ENCODE measurements around the gene CD28. TPM values are rescaled to one million over a fixed set of nuclear protein-coding genes. Genes with fewer than 3 reads are reported as not detected.
"Not testable (repeated sequence)": the region's sequence is repeated elsewhere in the genome, so short reads cannot be mapped to it uniquely, and the experiment has no call there.

The CD28 gene
- total and polyA plus RNA-seq, 9 of the 15 experiments (the other 6 are each of a cell fraction or from before 2014, with no cell fraction given): 0.01 to 0.11 TPM; not detected in 7

GRCh38 chr2:203697190-203697589, 9.2 kb upstream of the CD28 start:
- Histone ChIP-seq H3K27ac (ENCODE audit: extremely low read depth, low read depth, low read length) (no peak overlapping the region), H3K4me1 (replicated peaks in 1 of 2; ENCODE audit: control insufficient read depth in 2 of 2, insufficient read depth in 2 of 2, low read length in 2 of 2) (no peaks in the 10 kb centered on the region), H4K20me1 (replicated peaks; ENCODE audit: control insufficient read depth, insufficient read depth, low read length) (no peaks in the 10 kb centered on the region), H3K4me3 (no peak overlapping the region), H3K79me2 (ENCODE audit: control insufficient read depth, insufficient read depth, low read length) (no peaks in the 10 kb centered on the region), H2AFZ (ENCODE audit: low read depth, low read length) (no peak overlapping the region), H3K36me3 (ENCODE audit: control insufficient read depth, insufficient read depth, low read length) (no peaks in the 10 kb centered on the region), H3K4me2 (ENCODE audit: insufficient read depth, low read length) (no peak overlapping the region), H3K9me3 (replicated peaks; ENCODE audit: control insufficient read depth, insufficient read depth, low read depth, low read length) (no peaks in the 10 kb centered on the region), H3K27me3 (ENCODE audit: control insufficient read depth in 2 of 2, insufficient read depth in 2 of 2, low read length in 2 of 2) (no peaks in the 10 kb centered on the region), H3K9me1 (ENCODE audit: control insufficient read depth, insufficient read depth, low read length) (no peaks in the 10 kb centered on the region), H3K9ac (ENCODE audit: insufficient read depth in 1 of 2, low read depth in 2 of 2, low read length in 2 of 2) (no peak overlapping the region)
- no TSS peak for BruUV-seq (replicated peaks)
- in situ Hi-C loops (cut with MboI): no loop called here
- no peak for DNase-seq (ENCODE audit: extremely low read depth in 1 of 4, low spot score in 3 of 4)
- POLR2A ChIA-PET: no interaction called here
- no peak for FAIRE-seq
- no peak for TF ChIP-seq ZNF41 (CRISPR knock-in tag; conservative IDR thresholded peaks at IDR 0.05)
- no peak for ATAC-seq
- intact Hi-C loops (cut with micrococcal nuclease): no loop called here
- 14% methylated on average over 1 of the region's 1 CpG for WGBS (ENCODE audit: insufficient coverage, low coverage, missing lambda C conversion rate)
- CTCF ChIA-PET (ENCODE audit: low intra/inter-chr PET ratio): no interaction called here

- H3K36me3 ChIP-seq (ENCODE audit: control insufficient read depth, insufficient read depth, low read length); H4K20me1 ChIP-seq (replicated peaks; ENCODE audit: control insufficient read depth, insufficient read depth, low read length); H3K9ac ChIP-seq (ENCODE audit: insufficient read depth in 1 of 2, low read depth in 2 of 2, low read length in 2 of 2); FAIRE-seq; in situ Hi-C loops (cut with MboI); H3K4me1 ChIP-seq (replicated peaks in 1 of 2; ENCODE audit: control insufficient read depth in 2 of 2, insufficient read depth in 2 of 2, low read length in 2 of 2); H3K9me1 ChIP-seq (ENCODE audit: control insufficient read depth, insufficient read depth, low read length); DNase-seq (ENCODE audit: extremely low read depth in 1 of 4, low spot score in 3 of 4); ATAC-seq; H3K4me2 ChIP-seq (ENCODE audit: insufficient read depth, low read length); H3K27ac ChIP-seq (ENCODE audit: extremely low read depth, low read depth, low read length); H3K27me3 ChIP-seq (ENCODE audit: control insufficient read depth in 2 of 2, insufficient read depth in 2 of 2, low read length in 2 of 2); POLR2A ChIA-PET; H3K9me3 ChIP-seq (replicated peaks; ENCODE audit: control insufficient read depth, insufficient read depth, low read depth, low read length); H3K79me2 ChIP-seq (ENCODE audit: control insufficient read depth, insufficient read depth, low read length); CTCF ChIA-PET (ENCODE audit: low intra/inter-chr PET ratio); intact Hi-C loops (cut with micrococcal nuclease); BruUV-seq (replicated peaks); H2AFZ ChIP-seq (ENCODE audit: low read depth, low read length); H3K4me3 ChIP-seq: not testable (repeated sequence)
- WGBS (ENCODE audit: insufficient coverage, low coverage, missing lambda C conversion rate): 0% methylated on average over 2 of the region's 2 CpGs
These were observed 8.7 kb upstream of the CD28 start for GRCh38 chr2:203697763-203698162.

DNA sequence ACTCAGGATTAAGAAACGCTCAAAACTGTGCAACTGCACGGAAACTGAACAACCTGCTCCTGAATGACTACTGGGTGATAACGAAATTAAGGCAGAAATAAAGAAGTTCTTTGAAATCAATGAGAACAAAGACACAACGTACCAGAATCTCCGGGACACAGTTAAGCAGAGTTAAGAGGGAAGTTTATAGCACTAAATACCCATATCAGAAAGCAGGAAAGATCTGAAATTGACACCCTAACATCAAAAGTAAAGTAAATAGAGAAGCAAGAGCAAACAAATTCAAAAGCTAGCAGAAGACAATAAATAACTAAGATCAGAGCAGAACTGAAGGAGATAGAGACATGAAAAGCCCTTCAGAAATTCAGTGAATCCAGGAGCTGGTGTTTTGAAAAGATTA, 8.0 kb upstream of the CD28 start:
- BruUV-seq (replicated peaks); ATAC-seq; H3K9me3 ChIP-seq (replicated peaks; ENCODE audit: control insufficient read depth, insufficient read depth, low read depth, low read length); intact Hi-C loops (cut with micrococcal nuclease); DNase-seq (ENCODE audit: extremely low read depth in 1 of 4, low spot score in 3 of 4); H3K4me3 ChIP-seq; H3K27ac ChIP-seq (ENCODE audit: extremely low read depth, low read depth, low read length); in situ Hi-C loops (cut with MboI); H2AFZ ChIP-seq (ENCODE audit: low read depth, low read length); H3K36me3 ChIP-seq (ENCODE audit: control insufficient read depth, insufficient read depth, low read length); POLR2A ChIA-PET; H3K4me2 ChIP-seq (ENCODE audit: insufficient read depth, low read length); H3K9me1 ChIP-seq (ENCODE audit: control insufficient read depth, insufficient read depth, low read length); H3K9ac ChIP-seq (ENCODE audit: insufficient read depth in 1 of 2, low read depth in 2 of 2, low read length in 2 of 2); FAIRE-seq; H3K4me1 ChIP-seq (replicated peaks in 1 of 2; ENCODE audit: control insufficient read depth in 2 of 2, insufficient read depth in 2 of 2, low read length in 2 of 2); H4K20me1 ChIP-seq (replicated peaks; ENCODE audit: control insufficient read depth, insufficient read depth, low read length); H3K79me2 ChIP-seq (ENCODE audit: control insufficient read depth, insufficient read depth, low read length); CTCF ChIA-PET (ENCODE audit: low intra/inter-chr PET ratio); H3K27me3 ChIP-seq (ENCODE audit: control insufficient read depth in 2 of 2, insufficient read depth in 2 of 2, low read length in 2 of 2): not testable (repeated sequence)
- 0% methylated on average over 5 of the region's 5 CpGs for WGBS (ENCODE audit: insufficient coverage, low coverage, missing lambda C conversion rate)

Data from K562 (cell line).